LNCaP clone FGC (cell line): ENCODE data around the gene WNK2.

Source experiments
- DNase-seq: peaks from one replicate; pipeline ENCODE4 v3.0.0-alpha.2; 2011; ENCODE audit warnings: low read depth
- H3K4me3 ChIP-seq: 2 replicates; pipeline ENCODE4 v1.5.1; 2011; ENCODE audit warnings: mild to moderate bottlenecking, low read depth, low read length, control low read depth
- TF ChIP-seq, protein P1 (sequence below): IDR thresholded peaks from 2 replicates; pipeline ENCODE4 v1.5.1; 2012; ENCODE audit warnings: mild to moderate bottlenecking; ENCODE audit not compliant: control insufficient read depth, insufficient read depth; ENCODE audit errors: extremely low read depth

The WNK2 gene

DNA sequence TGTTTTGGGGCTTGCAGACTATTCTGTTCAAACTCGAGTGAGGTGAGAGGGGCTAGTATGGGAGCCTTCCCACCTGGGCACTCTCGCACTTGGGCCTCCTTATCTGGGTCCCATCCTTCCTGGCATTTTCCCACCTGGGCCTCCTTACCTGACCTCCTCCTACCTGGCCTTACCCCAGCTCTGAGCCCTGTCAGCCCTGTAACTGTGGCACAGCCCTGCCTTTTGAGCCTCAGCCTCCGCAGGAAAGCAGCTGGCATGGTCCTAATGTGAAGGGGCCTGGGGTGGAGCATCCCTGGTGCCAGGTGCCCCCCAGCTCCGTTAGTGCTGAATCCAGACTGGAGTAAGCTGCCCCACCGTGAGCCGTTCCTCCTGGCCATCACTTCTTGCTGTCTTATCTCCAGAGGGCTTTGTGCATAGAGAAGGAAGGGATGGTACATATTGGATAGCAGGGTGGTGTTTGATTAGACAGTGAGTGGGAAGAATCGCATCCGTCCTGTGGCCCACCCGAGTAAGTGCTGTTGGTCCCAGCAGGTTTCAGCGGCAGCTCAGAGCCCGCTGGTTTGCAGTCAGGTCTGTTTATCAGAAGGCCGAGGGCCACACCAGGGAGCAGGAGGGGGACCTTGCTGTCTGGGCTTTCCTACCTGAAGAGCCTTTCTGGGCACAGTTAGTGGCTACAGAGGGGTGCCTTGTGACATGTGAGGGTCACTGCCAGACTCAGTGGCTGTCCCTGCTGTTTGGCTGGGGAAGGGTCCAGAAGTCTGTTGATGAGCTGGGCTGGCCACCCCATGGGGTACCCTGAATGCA lies 76.5 kb downstream of the WNK2 start:
- no peak overlapping the region for H3K4me3 ChIP-seq
- DNase-seq, result no peak
- TF ChIP-seq, protein P1, sequence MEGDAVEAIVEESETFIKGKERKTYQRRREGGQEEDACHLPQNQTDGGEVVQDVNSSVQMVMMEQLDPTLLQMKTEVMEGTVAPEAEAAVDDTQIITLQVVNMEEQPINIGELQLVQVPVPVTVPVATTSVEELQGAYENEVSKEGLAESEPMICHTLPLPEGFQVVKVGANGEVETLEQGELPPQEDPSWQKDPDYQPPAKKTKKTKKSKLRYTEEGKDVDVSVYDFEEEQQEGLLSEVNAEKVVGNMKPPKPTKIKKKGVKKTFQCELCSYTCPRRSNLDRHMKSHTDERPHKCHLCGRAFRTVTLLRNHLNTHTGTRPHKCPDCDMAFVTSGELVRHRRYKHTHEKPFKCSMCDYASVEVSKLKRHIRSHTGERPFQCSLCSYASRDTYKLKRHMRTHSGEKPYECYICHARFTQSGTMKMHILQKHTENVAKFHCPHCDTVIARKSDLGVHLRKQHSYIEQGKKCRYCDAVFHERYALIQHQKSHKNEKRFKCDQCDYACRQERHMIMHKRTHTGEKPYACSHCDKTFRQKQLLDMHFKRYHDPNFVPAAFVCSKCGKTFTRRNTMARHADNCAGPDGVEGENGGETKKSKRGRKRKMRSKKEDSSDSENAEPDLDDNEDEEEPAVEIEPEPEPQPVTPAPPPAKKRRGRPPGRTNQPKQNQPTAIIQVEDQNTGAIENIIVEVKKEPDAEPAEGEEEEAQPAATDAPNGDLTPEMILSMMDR, result no peak

DNA sequence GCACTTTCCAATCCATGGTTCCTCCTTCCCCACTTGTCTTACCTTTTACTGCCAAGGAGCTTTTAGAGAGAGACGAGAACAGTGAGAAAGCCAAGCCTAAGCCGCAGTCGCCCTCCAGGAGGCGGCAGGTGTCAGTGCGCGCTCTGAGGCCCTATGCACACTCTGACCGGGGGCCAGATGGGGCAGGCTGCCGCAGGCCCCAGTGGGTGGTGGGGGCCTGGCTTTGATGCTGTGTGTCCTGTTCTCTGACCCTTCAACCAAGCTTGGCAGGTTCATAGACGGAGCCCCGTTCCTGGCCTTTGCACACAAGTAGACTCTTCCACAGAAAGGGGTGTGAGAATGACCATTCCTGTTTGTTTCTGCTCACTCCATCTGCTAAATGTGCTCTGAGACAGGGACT lies 77.3 kb downstream of the WNK2 start:
- no peak for DNase-seq
- TF ChIP-seq, protein P1, result no peak
- no peak overlapping the region for H3K4me3 ChIP-seq

DNA sequence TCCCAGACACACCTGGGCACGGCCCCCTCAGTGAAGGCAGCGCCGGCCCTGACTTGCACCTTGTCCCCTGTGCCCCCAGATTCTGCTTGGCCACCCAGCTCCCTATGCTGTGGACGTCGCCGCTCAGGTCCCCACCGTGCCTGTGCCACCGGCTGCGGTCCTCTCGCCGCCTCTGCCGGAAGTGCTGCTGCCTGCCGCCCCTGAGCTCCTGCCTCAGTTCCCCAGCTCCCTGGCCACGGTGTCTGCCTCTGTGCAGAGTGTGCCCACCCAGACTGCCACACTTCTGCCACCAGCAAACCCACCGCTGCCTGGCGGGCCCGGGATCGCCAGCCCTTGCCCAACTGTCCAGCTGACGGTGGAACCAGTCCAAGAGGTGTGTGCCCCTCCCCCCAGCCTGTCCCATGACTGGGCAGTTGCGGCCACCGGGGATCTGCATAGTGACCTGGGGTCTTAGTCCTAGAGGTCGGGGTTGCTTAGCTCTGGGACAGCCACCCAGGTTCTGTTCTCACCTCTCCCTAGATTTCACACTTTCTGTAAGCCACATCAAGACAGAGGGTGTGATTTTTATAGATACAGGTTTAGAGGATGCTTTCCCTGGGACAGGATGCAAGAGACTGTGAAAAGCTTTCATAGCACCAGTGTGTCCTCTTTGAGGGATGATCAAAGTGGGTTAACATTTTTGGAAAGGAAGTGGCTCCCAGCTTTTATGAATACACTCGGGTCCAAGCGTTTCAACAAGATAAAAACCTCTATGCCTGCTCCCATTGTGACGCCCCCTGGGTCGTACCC lies 78.0 kb downstream of the WNK2 start:
- TF ChIP-seq, protein P1, result no peak
- DNase-seq, result no peak
- peak overlapping the region; percentile 27 for H3K4me3 ChIP-seq

DNA sequence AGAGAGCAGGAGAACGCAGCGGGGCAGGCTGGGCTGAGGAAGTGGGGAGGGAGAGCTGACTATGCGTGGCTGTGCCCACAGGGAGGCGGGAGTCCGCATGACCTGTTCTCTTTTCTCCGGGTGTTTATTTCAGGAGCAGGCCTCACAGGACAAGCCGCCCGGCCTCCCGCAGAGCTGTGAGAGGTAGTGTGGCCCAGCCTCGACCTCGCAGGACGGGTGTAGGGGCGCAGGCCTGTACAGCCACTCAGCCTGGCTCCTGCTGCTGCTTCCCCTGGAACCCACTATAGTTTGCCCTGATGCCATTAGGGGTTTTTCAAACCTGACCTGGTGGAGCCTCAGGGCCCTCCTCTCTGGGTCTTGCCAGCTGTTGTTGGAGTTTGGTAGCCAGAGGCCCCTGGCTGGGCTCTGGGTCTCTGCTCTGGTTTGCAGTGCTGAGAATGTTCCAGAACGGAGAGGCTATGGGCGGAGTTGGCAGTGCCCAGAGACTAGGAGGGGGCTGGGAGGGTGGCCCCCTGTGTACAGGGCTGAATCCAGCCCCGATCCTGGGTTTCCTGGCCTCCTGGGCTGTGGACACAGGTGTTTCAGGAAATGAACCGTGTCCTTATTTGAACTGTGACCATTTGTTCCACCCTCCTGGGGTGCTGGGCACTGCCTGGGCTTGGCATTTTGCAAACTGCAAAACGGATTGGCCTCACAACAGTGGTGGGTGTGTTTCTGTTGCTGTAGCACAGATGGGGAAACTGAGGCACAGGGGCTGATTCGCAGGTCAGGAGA lies 78.8 kb downstream of the WNK2 start:
- peak overlapping the region; percentile 27 for H3K4me3 ChIP-seq
- DNase-seq, result peak; percentile 87
- TF ChIP-seq, protein P1, result peak; percentile 24; the same call in 1 of the 2 replicates

DNA sequence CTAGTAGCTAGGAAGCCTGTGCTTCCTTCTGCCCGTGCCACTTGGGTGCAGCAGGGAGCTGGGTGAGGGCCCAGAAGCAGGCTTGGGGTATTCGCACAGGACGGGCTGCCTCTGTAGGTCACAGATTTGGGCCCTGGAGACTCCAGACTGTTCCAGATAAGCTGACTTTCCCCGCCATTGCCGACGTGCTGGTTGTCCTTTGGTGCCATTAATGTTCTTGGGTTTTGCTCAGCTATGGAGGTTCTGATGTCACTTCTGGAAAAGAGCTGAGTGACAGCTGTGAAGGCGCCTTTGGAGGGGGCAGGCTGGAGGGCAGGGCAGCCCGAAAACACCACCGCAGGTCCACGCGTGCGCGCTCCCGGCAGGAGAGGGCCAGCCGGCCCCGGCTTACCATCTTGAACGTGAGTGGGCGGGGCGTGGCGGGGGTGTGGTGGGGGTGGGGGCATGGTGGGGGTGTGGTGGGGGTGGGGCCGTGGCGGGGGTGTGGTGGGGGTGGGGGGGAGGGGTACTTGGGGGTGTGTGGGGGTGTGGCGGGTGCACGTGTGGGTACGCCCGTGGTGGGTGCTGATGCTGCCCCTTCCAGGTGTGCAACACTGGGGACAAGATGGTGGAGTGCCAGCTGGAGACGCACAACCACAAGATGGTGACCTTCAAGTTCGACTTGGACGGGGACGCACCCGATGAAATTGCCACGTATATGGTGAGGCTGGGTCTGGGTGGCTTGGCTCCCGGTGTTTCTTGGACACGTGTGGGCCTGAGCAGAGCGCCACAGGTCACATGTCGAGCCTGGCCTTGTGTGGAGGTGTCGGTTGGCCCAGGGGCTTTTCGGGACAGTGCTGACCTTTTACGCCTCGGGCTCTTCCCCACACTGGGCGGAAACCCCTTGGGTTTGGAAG lies 79.6 kb downstream of the WNK2 start:
- TF ChIP-seq, protein P1, result peak; percentile 13; the same call in 1 of the 2 replicates
- no peak overlapping the region for H3K4me3 ChIP-seq
- no peak for DNase-seq
